ENCODE results near the gene MCC. TPM values are rescaled to one million over a fixed set of nuclear protein-coding genes. Genes with fewer than 3 reads are reported as not detected.

Gene MCC
- total RNA-seq, 1 experiment from 2014 or later: 7.1 TPM

DNA sequence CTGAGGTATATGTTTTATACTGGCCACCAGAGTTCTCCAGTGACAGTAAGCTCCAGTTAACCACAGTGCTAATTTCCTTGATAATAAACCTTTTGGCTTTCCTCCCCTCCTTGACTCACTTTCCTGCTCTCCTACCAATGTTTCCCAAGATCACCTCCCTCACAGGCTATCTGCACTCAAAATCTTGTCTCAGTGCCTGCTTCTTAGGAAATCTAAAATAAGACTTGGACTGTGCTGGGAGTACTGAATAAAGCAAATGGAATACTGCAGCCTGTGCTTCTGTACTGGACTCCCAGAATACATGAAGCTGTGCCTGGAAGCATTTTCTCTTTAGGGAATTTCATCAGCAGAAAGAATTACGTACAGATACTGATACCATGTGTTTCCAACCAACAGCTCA lies 513.4 kb downstream of the MCC start:
- H3K9ac ChIP-seq (ENCODE audit: low read length): no peak overlapping the region
- H3K4me1 ChIP-seq (ENCODE audit: insufficient read depth, low read length): peaks cover 18% of the 10 kb centered on the region
- H3K9me3 ChIP-seq (ENCODE audit: low read length): no peaks in the 10 kb centered on the region
- ATAC-seq (no peak), DNase-seq (no peak)
- H3K27ac ChIP-seq (ENCODE audit: low read length): no peak overlapping the region
- peaks cover 34% of the 10 kb centered on the region for H3K79me2 ChIP-seq (ENCODE audit: low read length)
- intact Hi-C loops (cut with micrococcal nuclease): loop anchor here (5.0 kb wide), 2 partner anchors 53 to 113 kb away; partner anchors contain the start of genes REEP5 and SRP19
- CTCF ChIA-PET: no interaction called here
- BruUV-seq (replicated peaks): no TSS peak
- no peak overlapping the region for H3K4me3 ChIP-seq (ENCODE audit: low read length)
- POLR2A ChIA-PET (ENCODE audit: unreplicated experiment): no interaction called here
- no peaks in the 10 kb centered on the region for H3K9me2 ChIP-seq (replicated peaks; ENCODE audit: low read length)
- H4K20me1 ChIP-seq (ENCODE audit: low read length): peaks cover 17% of the 10 kb centered on the region; the same call in 1 of the 2 replicates
- H3K27me3 ChIP-seq (ENCODE audit: low read length): no peaks in the 10 kb centered on the region
- no peaks in the 10 kb centered on the region for H3K36me3 ChIP-seq (ENCODE audit: low read depth, low read length)
- H3K4me2 ChIP-seq (ENCODE audit: low read length): no peak overlapping the region
- no peak overlapping the region for H2AFZ ChIP-seq (ENCODE audit: low read length)
- H3F3A ChIP-seq (ENCODE audit: low read length, unreplicated experiment): no peaks in the 10 kb centered on the region
- TF ChIP-seq, protein P1, sequence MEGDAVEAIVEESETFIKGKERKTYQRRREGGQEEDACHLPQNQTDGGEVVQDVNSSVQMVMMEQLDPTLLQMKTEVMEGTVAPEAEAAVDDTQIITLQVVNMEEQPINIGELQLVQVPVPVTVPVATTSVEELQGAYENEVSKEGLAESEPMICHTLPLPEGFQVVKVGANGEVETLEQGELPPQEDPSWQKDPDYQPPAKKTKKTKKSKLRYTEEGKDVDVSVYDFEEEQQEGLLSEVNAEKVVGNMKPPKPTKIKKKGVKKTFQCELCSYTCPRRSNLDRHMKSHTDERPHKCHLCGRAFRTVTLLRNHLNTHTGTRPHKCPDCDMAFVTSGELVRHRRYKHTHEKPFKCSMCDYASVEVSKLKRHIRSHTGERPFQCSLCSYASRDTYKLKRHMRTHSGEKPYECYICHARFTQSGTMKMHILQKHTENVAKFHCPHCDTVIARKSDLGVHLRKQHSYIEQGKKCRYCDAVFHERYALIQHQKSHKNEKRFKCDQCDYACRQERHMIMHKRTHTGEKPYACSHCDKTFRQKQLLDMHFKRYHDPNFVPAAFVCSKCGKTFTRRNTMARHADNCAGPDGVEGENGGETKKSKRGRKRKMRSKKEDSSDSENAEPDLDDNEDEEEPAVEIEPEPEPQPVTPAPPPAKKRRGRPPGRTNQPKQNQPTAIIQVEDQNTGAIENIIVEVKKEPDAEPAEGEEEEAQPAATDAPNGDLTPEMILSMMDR (conservative IDR thresholded peaks at IDR 0.05; ENCODE audit: low read depth, low read length): no peak
- TF ChIP-seq EZH2 (IDR thresholded peaks at IDR 0.05; ENCODE audit: low read length, unreplicated experiment): no peak
- no peak for TF ChIP-seq EZH2phosphoT487 (IDR thresholded peaks at IDR 0.05; ENCODE audit: borderline replicate concordance, low read length)

DNA sequence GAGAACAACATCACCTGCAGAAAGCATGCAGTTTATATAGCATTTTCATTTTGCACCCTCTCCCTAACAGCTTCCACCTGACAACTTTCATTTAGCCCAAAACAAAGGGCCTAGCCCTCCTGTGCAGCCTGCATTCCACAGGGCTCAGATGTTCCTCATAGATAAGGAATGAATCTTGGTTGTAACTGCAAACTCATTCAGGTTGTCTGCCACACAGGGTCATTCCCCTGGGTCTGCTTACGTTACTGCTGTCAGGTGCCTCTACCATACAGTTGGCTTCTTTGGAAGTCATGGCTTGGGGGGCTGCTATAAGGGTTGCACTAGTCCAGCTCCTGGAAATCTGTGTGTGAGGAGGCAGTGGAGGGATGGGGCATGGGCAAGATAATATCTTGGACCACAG lies 514.3 kb downstream of the MCC start:
- no peaks in the 10 kb centered on the region for H3F3A ChIP-seq (ENCODE audit: low read length, unreplicated experiment)
- intact Hi-C loops (cut with micrococcal nuclease): no loop called here
- H3K36me3 ChIP-seq (ENCODE audit: low read depth, low read length): no peaks in the 10 kb centered on the region
- H3K27ac ChIP-seq (ENCODE audit: low read length): no peak overlapping the region
- POLR2A ChIA-PET (ENCODE audit: unreplicated experiment): no interaction called here
- H3K79me2 ChIP-seq (ENCODE audit: low read length): peaks cover 24% of the 10 kb centered on the region
- ATAC-seq (no peak), DNase-seq (no peak)
- no peak overlapping the region for H3K4me3 ChIP-seq (ENCODE audit: low read length)
- BruUV-seq (replicated peaks): no TSS peak
- CTCF ChIA-PET: no interaction called here
- H4K20me1 ChIP-seq (ENCODE audit: low read length): 0 out of 2 replicates have a peak, but pooled peaks cover 8% of the 10 kb centered on the region
- peaks cover 18% of the 10 kb centered on the region for H3K4me1 ChIP-seq (ENCODE audit: insufficient read depth, low read length)
- no peaks in the 10 kb centered on the region for H3K9me3 ChIP-seq (ENCODE audit: low read length)
- H3K4me2 ChIP-seq (ENCODE audit: low read length): no peak overlapping the region
- H3K9ac ChIP-seq (ENCODE audit: low read length): no peak overlapping the region
- TF ChIP-seq EZH2phosphoT487 (IDR thresholded peaks at IDR 0.05; ENCODE audit: borderline replicate concordance, low read length) (no peak), EZH2 (IDR thresholded peaks at IDR 0.05; ENCODE audit: low read length, unreplicated experiment) (no peak)
- TF ChIP-seq, protein P1 (conservative IDR thresholded peaks at IDR 0.05; ENCODE audit: low read depth, low read length): no peak
- no peak overlapping the region for H2AFZ ChIP-seq (ENCODE audit: low read length)
- no peaks in the 10 kb centered on the region for H3K9me2 ChIP-seq (replicated peaks; ENCODE audit: low read length)
- H3K27me3 ChIP-seq (ENCODE audit: low read length): no peaks in the 10 kb centered on the region

DNA sequence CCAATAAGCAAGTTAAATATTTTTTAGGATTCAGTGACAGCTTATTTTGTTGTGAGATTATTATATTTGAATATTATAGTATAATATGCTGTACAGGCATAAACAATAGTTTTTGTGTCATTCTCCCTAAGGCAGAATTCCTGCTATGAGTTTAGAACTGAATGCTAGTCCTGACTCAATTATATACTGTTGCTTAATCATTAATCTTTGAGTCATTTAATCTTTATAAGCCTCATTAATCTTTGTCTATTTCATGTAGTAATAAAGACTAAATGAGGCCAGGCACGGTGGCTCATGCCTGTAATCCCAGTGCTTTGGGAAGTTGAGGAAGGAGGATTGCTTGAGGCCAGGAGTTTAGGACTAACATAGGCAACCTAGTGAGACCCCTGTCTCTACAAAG lies 515.2 kb downstream of the MCC start:
- Histone ChIP-seq H3K27me3 (ENCODE audit: low read length) (no peaks in the 10 kb centered on the region), H3K9ac (ENCODE audit: low read length) (no peak overlapping the region), H3K79me2 (ENCODE audit: low read length) (peaks cover 15% of the 10 kb centered on the region), H3F3A (ENCODE audit: low read length, unreplicated experiment) (no peaks in the 10 kb centered on the region), H3K9me3 (ENCODE audit: low read length) (no peaks in the 10 kb centered on the region), H3K4me3 (ENCODE audit: low read length) (no peak overlapping the region), H3K36me3 (ENCODE audit: low read depth, low read length) (no peaks in the 10 kb centered on the region), H3K27ac (ENCODE audit: low read length) (no peak overlapping the region), H3K4me2 (ENCODE audit: low read length) (no peak overlapping the region), H2AFZ (ENCODE audit: low read length) (no peak overlapping the region), H3K4me1 (ENCODE audit: insufficient read depth, low read length) (peaks cover 24% of the 10 kb centered on the region), H3K9me2 (replicated peaks; ENCODE audit: low read length) (no peaks in the 10 kb centered on the region), H4K20me1 (ENCODE audit: low read length) (no peaks in the 10 kb centered on the region)
- DNase-seq (no peak), ATAC-seq (no peak)
- POLR2A ChIA-PET (ENCODE audit: unreplicated experiment): no interaction called here
- CTCF ChIA-PET: no interaction called here
- no peak for TF ChIP-seq EZH2phosphoT487 (IDR thresholded peaks at IDR 0.05; ENCODE audit: borderline replicate concordance, low read length)
- TF ChIP-seq, protein P1 (conservative IDR thresholded peaks at IDR 0.05; ENCODE audit: low read depth, low read length): no peak
- no peak for TF ChIP-seq EZH2 (IDR thresholded peaks at IDR 0.05; ENCODE audit: low read length, unreplicated experiment)
- no TSS peak for BruUV-seq (replicated peaks)
- intact Hi-C loops (cut with micrococcal nuclease): no loop called here

Other genes with a start within 250 kb of the MCC start
- gene TSSK1B, start 53.5 kb downstream of the MCC start, total RNA-seq (2014; rRNA removed): 0.33 TPM in 1 of 2 replicates, not detected in the other
- 16.9 and 20.2 TPM in 2 replicates for gene YTHDC2, start 25.2 kb upstream of the MCC start, total RNA-seq (2014; rRNA removed)

Measured in PC-3 (cell line).